Kidney tubule cell (primary cell): Measurements from ENCODE around the gene MARK4.
"Not testable (repeated sequence)": the region's sequence is repeated elsewhere in the genome, so short reads cannot be mapped to it uniquely, and the experiment has no call there.

ENCODE experiments used
- DNase-seq: peaks from one replicate; pipeline ENCODE4 v3.0.0-alpha.2; 2018; ENCODE audit warnings: low spot score

Gene MARK4

DNA sequence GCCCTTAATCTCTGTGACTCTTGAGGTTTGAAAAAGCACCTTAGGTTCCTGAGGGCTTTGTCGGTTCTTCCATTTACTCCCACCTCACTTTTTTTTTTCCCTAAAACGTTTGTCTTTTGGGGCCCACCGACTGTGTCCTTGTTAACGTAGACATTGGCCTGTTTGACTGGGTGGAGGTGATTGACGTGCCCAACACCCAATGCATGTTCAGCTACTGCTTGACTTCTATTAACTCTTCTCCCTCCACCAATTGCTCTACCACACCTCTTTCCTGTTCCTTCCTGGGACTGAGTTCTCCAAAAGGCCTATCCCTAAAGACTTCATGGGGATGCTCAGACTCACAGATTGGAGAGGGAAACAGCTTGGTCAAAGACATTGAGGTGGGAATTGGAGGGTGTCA lies 54.4 kb downstream of the MARK4 start:
- no peak for DNase-seq

DNA sequence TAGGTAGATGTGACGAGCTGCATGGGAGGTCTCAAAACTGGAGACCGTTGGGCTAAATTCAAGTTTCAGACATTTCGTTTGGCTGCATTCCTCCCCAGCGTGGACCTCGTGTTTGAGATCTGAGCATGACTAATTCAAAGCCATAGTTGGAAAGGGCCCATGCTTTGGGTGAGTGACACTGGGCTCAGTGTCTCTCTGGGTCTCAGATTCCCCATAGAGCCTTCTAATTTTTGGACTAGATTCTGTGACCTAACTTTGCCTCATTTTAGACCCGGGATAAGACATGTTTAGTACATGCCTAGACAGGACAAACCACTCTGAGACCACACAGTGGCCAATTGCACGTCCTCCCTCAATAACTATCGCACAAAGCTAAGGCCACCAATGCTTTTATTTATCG lies 55.0 kb downstream of the MARK4 start:
- no peak for DNase-seq

DNA sequence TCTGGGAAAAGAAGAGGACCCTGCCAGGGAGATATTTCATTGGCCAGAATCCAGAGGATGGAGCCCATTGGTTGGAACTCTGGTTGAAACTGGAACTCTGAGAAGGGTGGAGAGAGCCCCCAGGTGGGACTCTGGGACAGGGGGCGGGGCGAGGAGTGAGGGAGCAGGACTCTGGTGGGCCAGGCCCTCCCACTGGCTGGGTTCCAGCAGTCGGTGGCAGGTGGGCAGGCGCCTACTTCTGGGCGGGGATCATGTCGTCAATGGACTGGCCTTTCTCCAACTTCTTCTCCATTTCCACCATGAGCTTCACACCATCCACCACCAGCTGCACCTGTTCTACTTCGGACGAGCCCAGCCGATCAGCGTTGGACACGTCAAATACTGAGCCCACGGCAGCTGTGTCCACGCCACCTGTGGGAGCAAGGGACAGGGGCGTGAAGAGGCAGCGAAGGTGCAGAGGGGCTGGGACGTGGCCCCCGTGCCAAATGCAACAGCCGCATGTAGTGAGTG lies 55.5 kb downstream of the MARK4 start:
- no peak for DNase-seq

DNA sequence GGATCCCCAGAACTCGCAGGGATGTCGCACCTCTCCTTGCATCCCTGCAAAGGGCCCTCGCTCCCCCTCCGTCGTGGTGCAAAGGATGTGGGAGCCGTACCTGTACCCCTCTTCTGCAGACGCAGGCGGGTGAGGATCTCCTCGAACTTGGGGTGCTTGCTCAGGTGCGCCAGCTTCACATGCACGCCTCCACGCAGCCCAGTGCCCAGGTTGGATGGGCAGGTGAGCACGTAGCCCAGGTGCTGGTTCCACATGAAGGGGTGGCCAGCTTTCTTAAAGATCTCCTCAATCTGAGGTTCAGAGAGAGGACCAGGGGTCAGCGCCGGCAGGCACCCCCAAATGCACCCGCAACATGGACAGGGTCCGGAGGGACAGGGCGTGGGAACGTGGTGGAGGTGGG lies 56.3 kb downstream of the MARK4 start:
- DNase-seq: no peak

GRCh38 chr19:45309322-45309721 lies 58.3 kb downstream of the MARK4 start:
- not testable (repeated sequence) for DNase-seq

DNA sequence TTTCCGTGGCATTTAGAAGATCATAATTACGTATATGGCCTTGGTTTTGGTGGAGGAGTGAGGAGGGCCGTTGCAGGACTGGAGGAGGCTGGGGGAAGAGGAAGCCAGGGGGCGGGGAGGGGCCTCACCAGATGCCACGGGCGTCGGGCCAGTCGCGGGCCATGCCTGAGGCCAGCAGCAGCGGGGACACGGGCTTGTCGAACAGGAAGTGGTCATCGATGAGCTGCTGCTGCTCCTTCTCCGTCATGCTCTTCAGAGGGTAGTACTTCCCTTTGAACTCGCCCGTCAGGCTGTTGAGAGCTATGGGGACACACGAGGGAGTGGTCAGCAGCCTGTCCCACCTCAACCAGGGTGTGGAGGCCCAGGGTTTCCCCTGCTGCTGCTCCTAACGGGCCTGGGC lies 60.5 kb downstream of the MARK4 start:
- no peak for DNase-seq

- not testable (repeated sequence) for DNase-seq
Measured at GRCh38 chr19:45312285-45312684, 61.2 kb downstream of the MARK4 start.

DNA sequence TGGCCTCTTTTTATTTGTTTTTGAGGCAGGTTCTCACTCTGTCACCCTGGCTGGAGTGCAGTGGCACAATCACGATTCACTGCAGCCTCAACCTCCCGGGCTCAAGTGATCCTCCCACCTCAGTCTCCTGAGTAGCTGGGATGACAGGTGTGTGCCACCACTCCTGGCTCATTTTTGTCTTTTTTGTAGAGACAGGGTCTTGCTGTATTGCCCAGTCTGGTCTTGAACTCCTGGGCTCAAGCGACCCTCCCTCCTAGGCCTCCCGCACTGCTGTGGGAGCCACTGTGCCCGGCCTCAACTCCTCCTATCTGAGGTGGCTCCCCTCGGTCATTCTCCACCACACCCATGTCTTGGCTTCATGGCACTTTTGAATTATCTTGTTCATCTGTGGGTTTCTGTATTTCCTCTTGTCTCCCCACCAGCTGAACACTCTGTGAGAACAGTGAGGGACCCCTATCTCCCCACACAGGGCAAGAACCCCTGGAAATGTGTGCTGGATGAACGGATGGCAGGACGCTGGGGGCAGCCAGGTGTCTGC lies 63.7 kb downstream of the MARK4 start:
- DNase-seq: no peak

DNA sequence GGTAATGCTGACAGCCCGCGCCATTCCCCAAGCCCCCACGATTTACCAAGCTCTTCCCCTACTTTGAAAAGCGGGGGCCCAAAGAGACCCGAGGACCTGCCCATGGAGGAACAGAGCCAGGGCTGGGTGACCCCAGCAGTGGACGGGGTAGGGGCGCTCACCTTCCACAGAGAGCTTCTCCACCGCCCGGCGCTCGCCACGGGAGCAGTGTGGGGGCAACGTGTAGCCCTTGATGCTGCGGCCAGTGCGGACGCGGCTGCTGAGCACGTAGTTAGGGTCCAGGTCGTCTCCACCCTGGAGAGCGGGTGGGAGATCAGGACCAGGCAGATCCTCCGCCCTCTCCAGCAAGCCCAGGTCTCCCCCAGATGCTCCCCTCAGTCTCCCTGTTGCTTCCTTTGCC lies 64.2 kb downstream of the MARK4 start:
- DNase-seq: no peak

GRCh38 chr19:45320997-45321775 lies 70.1 kb downstream of the MARK4 start:
- DNase-seq: no peak

- no peak for DNase-seq
Measured at GRCh38 chr19:45321848-45322247, 70.8 kb downstream of the MARK4 start.

DNA sequence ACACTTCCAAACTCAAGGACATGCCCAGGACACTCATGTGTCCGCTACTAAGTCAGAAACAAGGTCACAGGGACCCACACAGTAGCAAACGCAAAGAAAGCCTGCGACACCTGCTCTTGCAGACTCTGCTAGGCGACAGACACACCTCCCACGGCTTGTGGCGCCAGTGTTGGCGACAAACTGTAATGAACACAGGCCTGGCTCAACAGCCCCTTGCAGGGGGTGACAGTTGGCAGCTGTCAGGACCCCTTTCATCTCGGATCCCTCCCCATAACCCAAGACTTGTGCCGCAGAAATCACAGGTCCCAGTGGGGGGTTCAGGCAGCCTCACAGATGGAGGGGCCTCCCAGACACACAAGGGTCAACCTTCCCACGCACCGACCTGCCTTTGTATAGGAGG lies 71.2 kb downstream of the MARK4 start:
- DNase-seq: no peak

DNA sequence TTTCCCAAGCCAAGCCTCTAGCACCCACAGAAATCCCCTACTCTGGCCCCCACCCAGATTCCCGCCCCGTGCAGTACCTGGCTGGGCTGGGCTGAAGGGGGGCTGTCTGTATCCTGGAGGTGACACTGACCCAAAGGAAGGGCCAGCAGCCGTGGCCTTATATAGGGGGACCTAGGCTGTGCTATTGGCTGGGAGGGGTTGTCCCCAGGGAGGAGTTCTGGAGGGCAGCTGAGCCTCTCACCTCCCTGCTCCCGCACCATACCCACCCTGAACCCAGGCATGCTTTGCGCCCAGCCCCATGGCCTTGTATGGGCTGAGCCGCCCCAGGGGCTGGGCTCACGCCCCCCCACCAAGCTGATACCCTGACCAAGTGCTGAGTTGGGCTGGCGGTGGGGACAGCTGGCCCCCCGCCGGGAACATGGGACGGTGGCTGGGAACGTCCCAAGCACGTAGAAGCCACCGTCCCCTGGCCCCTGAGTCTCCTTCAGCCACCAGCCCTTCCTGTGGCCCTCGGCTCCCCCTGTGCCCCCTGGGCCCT lies 71.7 kb downstream of the MARK4 start, which contains the start of gene CKM:
Gene CKM, minus strand, starts transcription at position 132 of the 538 bp plus-strand sequence. CDS start 3,162 bp downstream, outside the sequence.
- DNase-seq: no peak

GRCh38 chr19:45323671-45324081 lies 72.6 kb downstream of the MARK4 start:
- no peak for DNase-seq

DNA sequence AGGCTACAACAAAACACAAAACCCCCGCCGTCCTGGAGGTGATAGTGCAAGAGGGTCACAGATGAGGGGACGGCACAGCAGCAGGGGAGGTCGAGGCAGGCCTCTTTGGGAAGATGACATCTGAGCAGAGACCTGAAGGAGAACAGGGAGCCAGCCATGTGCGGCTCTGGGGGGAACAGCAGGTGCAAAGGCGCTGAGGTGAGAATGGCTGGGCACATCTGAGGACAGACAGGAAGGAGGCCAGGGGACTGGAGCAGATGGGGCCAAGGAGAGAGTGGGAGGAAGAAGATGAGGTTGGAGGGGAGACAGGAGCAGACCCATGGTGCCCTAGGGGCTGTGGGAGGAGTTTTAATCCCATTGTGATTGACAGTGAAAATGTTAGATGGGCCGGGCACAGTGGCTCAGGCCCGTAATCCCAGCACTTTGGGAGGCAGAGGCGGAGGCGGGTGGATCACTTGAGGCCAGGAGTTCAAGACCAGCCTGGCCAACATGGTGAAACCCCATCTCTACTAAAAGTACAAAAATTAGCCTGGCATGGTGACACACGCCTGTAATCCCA lies 73.4 kb downstream of the MARK4 start:
- no peak for DNase-seq

GRCh38 chr19:45327404-45328143 lies 76.5 kb downstream of the MARK4 start:
- DNase-seq: no peak

DNA sequence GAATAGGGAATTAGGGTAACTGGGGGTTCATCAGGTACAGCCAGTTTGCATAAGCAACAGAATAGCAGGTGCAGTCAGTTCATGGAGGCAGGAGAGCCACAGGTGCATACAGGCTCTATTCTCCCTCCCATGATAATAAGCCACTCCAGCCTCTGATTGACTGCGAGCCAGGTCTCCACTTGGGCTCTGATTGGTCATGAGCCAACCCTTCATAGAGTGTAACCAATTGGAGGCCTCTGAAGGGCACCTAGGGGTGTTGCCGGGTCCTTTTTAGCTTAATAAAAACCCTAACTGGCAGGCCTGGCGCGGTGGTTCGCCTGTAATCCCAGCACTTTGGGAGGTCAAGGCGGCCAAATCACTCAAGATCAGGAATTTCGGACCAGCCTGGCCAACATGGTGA lies 80.3 kb downstream of the MARK4 start:
- no peak for DNase-seq

GRCh38 chr19:45333609-45334303 lies 82.7 kb downstream of the MARK4 start:
- DNase-seq: no peak

GRCh38 chr19:45334881-45335280 lies 83.8 kb downstream of the MARK4 start:
- DNase-seq: not testable (repeated sequence)

- no peak for DNase-seq
Measured at GRCh38 chr19:45336696-45337251, 85.7 kb downstream of the MARK4 start.

DNA sequence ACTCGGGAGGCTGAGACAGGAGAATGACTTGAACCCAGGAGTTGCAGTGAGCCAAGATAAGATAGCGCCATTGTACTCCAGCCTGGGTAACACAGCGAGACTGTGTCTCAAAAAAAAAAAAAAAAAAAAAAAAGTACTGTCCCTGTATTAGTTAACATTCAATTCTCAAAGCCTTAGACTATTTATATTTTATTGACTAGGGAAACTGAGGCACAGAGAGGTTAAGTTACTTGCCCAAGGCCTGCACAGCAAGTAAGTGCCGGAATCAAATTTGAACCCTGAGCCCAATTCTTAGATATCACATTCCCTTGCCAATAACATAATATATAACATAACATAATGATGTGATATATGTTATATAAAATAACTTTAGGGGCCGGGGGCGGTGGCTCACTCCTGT lies 88.6 kb downstream of the MARK4 start:
- no peak for DNase-seq
